ENCODE measurements around the gene MAN2A2. TPM values are rescaled to one million over a fixed set of nuclear protein-coding genes. Genes with fewer than 3 reads are reported as not detected.
A peak's percentile ranks its signal among the peaks of the same experiment; 100 is the strongest.

The MAN2A2 gene
- total RNA-seq, 1 experiment from 2014 or later: 27.4 TPM

DNA sequence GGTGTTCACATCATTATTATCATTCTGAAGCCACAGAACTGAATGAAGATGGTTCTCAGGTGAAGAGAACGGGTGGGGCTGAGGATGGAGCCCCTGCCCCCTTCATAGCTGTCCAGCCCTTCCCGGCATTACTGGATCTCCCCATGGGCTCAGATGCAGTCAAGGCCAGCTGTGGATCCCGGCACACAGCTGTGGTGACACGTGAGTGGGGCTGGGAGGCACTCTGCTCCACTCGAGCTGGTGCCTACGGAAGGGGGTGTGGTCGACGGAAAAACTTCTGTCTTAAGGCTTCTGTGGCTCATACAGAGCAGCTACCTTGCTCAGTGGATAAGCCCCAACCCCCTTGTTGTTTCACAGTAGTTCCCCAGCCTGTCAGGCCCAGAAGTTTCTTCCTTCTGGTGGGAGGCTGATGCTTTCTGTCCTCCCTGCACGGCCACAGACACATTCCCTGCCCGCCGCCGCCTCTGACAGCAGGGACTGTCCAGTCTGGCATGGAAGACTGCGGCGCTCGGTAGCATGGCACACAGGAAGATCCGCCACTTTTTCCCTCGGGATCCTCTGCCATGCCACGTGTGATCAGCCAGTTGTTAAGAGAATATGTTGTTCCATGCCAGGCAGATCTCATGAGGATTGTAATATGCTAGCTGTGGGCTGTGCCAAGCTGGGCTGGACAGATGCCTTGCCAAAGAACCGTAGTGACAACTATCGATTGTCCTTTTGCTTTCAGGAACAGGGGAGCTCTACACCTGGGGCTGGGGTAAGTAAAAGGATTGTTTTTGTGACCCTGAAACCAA lies 57.4 kb downstream of the MAN2A2 start:
- no peak for TF ChIP-seq CTCF (conservative IDR thresholded peaks at IDR 0.05)
- peaks cover 15 to 16% of the 10 kb centered on the region in 2 experiments for H3K4me1 Mint-ChIP-seq

More for the DNA sequence above, 57.4 kb downstream of the MAN2A2 start:
- H3K4me1 ChIP-seq (ENCODE audit: insufficient read depth, low read length): peaks cover 7% of the 10 kb centered on the region; the same call in 1 of the 2 replicates
- no peaks in the 10 kb centered on the region for H3K9me3 ChIP-seq (ENCODE audit: control insufficient read depth, low read depth, low read length)
- no peak overlapping the region for H3K23ac ChIP-seq (ENCODE audit: insufficient read length, low read depth, low read length)
- no CpG with 5 or more reads among the region's 20 CpGs for WGBS (ENCODE audit: extremely low coverage, insufficient read length, low lambda C conversion rate)
- no peak overlapping the region for H2AK5ac ChIP-seq (ENCODE audit: insufficient read length, low read length)
- no peaks in the 10 kb centered on the region for H3K27me3 ChIP-seq (ENCODE audit: insufficient read depth, low read length)
- H3K18ac ChIP-seq (ENCODE audit: insufficient read length, low read depth, low read length): no peak overlapping the region
- no peaks in the 10 kb centered on the region for H3K79me1 ChIP-seq (ENCODE audit: insufficient read depth, low read depth, low read length, poor library complexity, severe bottlenecking)
- no peak overlapping the region for H2BK5ac ChIP-seq (ENCODE audit: insufficient read length, low read length)
- H2BK12ac ChIP-seq (ENCODE audit: insufficient read length, low read depth, low read length): no peak overlapping the region
- no peak overlapping the region for H4K8ac ChIP-seq (replicated peaks; ENCODE audit: insufficient read length, low read depth, low read length)
- H3K4ac ChIP-seq (ENCODE audit: low read depth, low read length): no peak overlapping the region
- Mint-ChIP-seq H3K27ac (peak overlapping the region in 2 of 3 experiments; percentile 3 to 32; a peak in 3 of 7 replicates), H3K27me3 (ENCODE audit: low read depth) (no peaks in the 10 kb centered on the region), H3K36me3 (ENCODE audit: insufficient read depth in 1 of 3, low read depth in 3 of 3) (peaks cover 10 to 57% (median 53%) of the 10 kb centered on the region in 3 experiments), H3K4me3 (no peak overlapping the region), H3K9me3 (no peaks in the 10 kb centered on the region)
- H3K79me2 ChIP-seq (ENCODE audit: insufficient read depth, low read length): no peaks in the 10 kb centered on the region
- H2AFZ ChIP-seq (ENCODE audit: low read length): no peak overlapping the region
- H4K91ac ChIP-seq (ENCODE audit: insufficient read length, low read depth, low read length): no peak overlapping the region
- no peak overlapping the region for H3K56ac ChIP-seq (ENCODE audit: insufficient read length, low read depth, low read length)
- no peak overlapping the region for H2BK20ac ChIP-seq (ENCODE audit: low read depth, low read length, poor library complexity, severe bottlenecking)
- no peak overlapping the region for H3T11ph ChIP-seq (ENCODE audit: low read length)
- H2BK120ac ChIP-seq (ENCODE audit: low read depth, low read length, poor library complexity, severe bottlenecking): no peak overlapping the region
- no peak overlapping the region for H3K4me2 ChIP-seq (ENCODE audit: insufficient read depth, insufficient read length, low read length)
- H3K14ac ChIP-seq (ENCODE audit: insufficient read depth, low read length): no peak overlapping the region
- no peak for DNase-seq
- H4K20me1 ChIP-seq (ENCODE audit: control insufficient read depth, insufficient read depth, insufficient read length): no peaks in the 10 kb centered on the region
- H3K9ac ChIP-seq (ENCODE audit: extremely low read depth, insufficient read length, low read length): no peak overlapping the region
- no peak overlapping the region for H2BK15ac ChIP-seq (ENCODE audit: low read depth, low read length)
- H3K27ac ChIP-seq (ENCODE audit: insufficient read length, low read depth, low read length): no peak overlapping the region
- no peak overlapping the region for H4K5ac ChIP-seq (ENCODE audit: insufficient read length, low read depth, low read length)
- H3K23me2 ChIP-seq (ENCODE audit: insufficient read length, low read depth, low read length, poor library complexity, severe bottlenecking): peaks cover 11% of the 10 kb centered on the region

Data from H9 (cell line).